ENCODE measurements around the gene DAPK2.

DAPK2 gene

DNA sequence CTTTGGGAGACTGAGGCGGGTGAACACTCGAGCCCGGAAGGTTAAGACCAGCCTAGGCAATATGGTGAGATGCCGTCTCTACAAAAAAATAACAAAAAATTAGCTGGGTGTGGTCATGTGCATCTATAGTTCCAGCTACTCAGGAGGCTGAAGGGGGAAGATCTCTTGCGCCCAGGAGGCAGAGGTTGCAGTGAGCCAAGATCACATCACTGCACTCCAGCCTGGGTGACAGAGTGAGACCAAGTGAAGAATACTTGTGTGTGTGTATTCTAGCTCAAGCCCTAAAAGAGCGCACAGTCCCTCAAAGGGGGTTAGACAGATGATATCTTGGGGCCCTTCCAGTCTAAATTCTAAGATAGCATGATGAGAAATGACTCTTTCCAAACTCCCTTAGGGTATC is 23.7 kb downstream of the DAPK2 start:
- DNase-seq = no peak

DNA sequence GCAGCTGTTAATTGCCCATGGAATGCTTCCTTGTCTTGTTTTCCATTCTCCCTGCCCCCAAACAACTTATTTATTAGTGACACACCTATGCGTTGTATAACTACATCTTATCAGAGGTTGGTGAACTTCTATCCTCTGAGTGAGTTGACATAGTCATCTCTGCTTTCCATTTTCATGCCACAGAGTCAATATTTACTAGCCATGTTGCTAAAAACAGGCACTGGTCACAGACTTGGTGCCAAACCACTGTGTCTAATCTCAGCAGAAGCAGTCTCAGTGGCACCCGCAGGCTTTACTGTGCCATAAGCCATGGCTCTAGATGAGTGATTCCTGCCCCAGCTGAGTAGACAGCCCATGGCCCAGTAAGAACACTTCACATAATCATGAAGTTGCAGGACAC is 26.5 kb downstream of the DAPK2 start:
- DNase-seq = no peak

DNA sequence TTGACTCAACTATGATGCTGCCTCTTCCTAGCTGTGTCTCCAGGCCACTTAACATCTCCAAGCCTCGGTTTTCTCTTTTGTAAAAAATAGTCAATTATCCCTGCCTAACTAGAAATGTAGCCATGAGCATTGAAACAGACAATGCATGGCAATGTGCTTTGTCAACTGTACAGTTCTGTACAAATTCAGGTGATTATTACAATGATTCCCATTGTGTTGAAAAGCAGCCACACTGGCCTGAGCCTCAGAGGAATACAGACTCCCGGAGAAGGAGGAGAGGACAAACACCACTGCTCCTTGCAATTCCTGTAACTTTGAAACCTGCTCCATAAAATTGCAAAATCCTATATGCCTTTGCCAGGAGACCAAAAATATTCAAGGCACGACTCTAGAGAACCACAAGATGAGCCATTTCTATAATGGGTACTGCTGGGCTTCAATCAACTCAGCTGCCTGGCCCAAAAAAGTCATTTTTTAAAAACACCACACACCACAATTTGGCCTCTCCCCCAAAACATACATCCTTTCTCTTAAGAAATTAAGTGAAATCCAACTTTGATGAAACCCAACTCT is 28.6 kb downstream of the DAPK2 start:
- DNase-seq = no peak

DNA sequence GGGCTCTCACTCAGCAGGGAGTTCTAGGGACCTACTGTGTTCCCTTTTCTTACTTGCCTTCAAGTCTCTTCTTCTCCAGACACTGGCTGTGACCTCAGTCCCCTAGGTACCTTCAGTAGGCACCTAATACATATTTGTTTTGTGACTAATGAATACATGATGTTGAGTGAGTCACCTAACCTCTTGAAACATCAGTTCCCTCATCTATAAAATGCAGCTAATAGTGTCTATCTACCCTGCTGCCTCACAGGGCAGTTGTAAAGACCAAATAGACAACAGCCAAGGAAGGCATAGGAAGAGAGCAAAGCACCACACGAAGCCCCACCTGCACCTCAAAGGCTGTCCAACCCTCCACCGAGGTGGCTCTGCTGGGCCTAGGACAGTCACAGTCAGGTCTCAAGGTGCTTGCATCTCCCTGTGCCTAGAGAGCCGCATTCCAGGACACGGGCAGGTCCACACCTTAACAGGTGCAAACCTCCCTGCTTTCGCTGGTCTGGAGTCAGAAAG is 29.1 kb downstream of the DAPK2 start:
- no peak for DNase-seq

DNA sequence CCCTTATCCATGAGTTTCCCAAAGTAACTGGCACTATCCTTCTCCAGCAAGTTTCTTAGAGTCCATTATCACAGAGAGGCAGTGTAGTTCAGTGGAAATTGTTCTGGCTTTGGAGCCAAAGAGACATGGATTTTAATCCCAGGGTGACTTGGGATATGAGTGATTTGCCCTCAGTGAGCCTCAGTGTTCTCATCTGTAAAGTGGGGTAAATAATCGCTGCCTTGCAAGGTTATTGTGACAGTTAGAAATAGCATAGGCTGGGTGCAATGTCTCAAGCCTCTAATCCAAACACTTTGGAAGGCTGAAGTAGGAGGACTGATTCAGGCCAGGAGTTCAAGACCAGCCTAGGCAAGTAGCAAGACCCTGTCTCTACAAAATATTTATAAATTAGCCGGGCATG is 30.0 kb downstream of the DAPK2 start:
- no peak for DNase-seq

DNA sequence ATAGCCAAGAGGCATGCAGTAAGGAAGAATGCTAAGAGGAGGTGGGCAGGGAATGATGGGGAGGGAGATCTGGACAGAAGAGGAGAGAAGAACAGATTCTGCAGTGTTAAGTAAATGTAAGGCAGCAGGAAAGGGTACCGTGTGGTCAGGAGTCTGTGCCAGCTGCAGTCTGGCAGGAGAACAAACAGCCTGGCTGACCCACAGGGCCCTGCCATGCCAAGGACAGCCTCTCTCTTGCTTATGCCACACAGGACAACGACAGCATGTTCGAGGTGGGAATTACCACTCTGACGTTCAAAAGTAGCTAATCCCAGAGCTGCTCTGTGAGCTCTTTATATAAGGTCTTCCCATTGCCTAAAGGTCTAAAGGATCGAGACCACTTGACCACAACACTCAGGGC is 31.3 kb downstream of the DAPK2 start:
- no peak for DNase-seq

DNA sequence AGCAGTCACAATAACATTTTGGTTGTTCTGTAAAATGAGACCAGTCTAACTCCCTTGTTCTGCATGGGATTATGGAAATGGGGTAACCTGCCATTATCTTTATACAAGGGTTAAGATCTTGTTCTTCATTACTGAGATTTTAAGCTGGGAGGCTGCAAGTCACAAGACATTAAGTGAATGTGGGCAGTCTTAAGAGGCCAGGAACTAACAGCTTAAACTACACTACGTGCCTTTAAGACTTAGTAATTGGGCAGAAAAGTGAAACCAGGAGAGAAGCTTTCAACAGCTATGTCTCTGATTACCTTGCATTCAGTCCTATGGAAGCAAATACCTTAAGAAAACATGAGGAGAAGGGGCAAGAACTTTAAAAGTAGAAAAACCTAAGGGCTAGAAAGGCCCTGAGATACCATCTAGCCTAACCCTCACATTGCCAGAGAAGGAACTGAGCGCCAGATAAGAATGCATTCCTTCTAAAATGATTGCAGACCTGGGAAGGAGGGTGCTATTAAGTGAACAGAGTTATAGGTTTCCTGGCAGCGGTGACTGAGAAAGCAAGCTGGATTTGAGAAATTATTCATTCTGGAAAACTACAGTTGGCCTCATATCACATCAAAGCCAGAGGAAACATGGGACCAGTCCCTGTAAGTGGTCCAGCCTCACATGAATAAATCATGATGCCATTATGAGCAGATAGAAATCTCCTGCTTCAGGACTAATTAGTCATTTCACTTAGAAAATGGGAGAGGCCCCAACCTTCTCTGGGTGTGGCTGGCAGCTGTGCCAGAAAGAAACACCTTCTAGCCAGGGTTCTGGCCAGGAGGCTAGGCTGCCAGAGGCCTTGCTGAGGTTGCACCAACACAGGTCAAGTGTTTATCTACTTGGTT is 32.9 kb downstream of the DAPK2 start:
- peak; percentile 65 for DNase-seq

DNA sequence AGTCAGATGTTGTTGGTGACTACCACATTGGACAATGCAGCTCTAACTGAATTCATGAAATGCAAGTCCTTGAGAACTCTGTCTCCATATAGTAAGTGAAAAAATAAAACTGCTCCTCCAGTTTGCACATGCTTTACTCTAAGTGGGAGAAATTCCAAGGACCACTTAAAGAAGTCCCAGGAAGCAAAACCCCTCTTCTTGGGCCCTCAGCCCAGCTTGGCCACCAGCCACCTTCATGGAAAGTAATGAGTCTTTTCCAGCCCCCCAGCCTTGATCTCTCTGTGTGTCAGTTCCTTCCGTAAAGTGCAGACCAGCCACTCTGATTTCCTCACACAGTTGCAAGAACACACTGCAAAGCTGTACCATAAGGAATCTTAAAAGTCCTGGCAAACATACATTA is 34.5 kb downstream of the DAPK2 start:
- DNase-seq = no peak

DNA sequence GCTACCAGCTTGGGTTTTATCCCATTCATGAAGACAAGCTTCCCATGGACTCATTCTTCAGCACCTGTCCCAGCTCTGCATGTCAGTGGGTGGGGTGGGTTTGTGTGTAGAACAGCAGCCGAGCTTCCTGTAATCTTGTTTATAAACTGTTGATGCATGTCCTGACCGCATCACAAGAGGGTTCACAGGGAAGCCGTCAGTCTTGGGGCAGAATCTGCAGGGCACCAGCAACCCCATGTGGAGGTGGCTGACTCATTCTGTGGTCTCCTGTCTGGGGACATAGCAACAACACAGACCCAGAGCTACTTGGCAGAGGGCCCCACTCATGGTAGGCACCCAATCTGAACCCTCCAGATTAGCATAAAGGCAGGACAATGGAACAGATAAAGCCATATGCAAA is 35.6 kb downstream of the DAPK2 start:
- peak; percentile 94 for DNase-seq

DNA sequence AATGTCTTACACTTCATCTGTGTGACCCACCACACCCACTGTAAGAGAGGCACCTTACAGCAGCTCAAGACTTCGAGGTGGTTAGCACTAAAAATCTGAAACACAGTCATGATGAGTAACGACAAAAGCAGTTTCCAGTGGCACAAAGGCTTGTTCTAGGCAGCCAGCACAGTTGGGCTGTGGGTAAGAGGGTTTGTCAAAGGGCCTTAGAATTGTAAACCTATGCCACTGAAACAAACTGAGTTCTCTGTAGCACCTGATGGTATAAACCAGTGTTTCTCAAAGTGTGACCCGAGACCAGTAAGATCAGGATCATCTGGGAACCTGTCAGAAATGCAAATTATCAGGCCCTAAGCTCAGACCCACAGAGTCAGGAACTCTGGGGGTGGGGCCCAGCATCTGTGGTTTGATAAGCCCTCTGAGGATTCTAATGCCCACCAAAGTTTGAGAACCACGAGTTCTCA is 36.5 kb downstream of the DAPK2 start:
- peak; percentile 80 for DNase-seq

DNA sequence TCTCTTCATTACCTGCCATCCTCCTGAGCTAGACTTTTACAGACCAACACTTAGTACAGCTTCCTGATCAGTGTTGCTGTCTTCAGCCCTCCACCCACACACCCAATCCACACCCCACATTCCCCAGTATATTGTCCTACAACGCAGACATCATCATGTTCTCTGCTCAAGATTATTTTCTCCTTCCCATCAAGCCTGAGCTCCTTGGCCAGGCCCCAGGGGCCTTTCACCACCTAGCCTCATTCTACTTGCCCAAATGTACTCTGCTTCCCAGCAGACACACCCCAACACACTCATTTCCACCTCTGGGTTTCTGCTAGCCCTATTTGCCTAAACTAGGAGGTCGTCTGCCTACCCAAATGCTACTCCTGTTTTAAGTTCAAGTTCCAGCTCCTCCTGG is 37.0 kb downstream of the DAPK2 start:
- no peak for DNase-seq

DNA sequence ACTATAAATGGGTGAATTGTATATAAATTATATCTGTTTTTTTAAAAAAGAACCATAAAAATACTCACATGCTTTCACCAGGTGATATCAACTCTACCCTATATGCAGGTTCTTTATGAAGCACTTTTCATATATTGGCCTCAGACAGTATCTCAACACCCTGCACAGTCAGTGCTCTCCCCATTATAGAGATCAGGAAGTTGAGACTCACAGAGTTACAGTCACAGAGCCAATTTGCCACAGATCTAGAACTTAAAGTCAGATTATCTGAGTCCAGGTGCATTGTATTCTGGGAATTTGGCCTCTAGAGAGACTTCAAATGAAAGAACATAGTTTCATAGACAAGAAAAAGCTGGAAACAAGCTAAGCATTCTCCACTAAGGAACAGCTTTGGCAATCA is 38.1 kb downstream of the DAPK2 start:
- no peak for DNase-seq

DNA sequence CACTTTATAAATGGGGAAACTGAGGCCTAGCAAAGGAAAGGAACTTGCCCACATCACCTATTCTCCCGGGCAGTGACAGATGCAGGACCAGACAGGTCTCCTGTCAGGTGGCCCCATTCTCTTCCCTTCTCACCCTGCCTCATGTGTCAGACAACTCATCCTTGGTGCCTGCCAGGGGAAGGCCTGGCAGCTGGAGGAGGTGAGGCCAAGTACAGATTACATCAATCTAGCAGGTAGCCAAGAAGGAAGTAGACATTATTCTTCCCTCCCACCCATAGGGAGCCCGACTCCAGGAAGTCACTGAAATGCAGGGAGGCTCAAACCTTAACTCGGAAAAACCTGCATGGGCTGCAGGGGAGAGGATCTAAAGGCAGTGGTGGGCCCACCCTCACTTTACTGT is 39.6 kb downstream of the DAPK2 start:
- DNase-seq = no peak

DNA sequence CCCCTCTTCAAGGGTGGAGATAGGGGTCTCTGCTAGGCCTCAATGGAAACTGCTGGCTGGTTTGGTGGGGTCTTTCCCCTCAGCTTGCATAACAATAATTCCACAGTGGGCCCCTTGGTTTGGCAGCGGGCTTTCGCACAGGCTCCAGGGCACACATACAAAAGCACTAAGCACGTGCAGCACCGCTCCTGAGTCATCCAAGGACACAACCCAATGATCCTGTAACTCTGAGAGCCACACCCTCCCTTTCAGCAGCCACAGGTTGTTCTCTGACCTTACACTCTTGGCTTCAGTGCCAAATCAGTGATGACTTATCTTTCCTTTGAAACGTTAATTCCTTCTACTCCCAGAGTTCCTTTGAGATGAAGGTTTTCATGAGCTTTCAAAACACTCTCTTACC is 41.7 kb downstream of the DAPK2 start:
- DNase-seq = no peak

DNA sequence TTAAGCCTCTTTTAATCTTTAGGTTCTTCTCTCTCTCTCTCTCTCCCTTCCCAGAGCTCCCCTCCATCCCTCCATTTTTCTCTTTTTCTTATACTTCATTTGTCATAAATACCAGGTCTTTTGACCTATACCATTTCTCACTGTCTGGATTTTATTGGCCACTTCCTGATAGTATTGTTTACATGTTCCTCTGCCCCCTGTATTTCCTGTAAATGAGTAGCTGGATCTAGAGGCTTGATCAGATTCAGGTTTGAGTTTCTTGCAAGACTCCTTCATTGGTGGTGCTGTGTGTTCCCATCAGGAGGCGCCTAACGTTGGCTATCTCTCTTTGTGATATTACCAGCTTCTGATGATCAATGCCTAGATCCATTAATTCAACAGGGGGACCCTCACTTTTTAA is 42.2 kb downstream of the DAPK2 start:
- no peak for DNase-seq

DNA sequence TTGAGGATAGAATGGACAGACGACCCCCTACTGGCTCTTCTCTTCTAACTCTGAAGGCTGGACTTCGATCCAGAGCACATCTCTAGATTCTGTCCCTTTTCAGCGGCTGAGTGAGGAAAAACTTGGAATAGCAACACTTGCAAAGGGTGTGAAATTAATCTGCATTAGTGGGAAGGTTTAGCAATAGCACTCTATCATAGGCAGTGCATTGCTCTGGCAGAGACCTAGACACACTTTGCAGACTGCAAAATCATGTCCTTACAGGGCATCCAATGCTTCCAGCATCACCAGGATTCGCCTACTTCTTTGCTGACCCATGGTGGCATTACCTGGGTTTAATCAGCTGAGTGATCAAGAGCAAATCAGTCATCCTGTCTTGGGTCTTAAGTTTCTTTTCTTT is 43.1 kb downstream of the DAPK2 start:
- no peak for DNase-seq

DNA sequence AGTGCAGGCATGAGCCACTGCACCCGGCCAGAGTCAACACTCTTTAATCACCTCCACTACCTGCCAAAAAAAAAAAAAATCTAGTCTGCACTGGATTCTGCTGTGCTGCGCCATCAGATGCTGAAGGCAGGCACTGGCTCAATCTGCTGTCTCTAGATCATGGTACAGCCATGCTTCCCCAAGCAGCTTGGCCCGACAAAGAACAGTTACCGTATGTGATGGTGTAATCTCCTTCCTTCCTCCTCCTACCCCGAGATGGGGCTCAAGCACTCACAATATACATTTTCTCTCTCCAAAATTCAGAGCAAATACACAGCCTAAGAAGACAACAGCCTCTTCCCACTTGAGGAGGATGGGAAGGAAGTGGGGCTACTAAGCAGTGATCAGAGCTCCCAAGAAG is 45.1 kb downstream of the DAPK2 start:
- no peak for DNase-seq

DNA sequence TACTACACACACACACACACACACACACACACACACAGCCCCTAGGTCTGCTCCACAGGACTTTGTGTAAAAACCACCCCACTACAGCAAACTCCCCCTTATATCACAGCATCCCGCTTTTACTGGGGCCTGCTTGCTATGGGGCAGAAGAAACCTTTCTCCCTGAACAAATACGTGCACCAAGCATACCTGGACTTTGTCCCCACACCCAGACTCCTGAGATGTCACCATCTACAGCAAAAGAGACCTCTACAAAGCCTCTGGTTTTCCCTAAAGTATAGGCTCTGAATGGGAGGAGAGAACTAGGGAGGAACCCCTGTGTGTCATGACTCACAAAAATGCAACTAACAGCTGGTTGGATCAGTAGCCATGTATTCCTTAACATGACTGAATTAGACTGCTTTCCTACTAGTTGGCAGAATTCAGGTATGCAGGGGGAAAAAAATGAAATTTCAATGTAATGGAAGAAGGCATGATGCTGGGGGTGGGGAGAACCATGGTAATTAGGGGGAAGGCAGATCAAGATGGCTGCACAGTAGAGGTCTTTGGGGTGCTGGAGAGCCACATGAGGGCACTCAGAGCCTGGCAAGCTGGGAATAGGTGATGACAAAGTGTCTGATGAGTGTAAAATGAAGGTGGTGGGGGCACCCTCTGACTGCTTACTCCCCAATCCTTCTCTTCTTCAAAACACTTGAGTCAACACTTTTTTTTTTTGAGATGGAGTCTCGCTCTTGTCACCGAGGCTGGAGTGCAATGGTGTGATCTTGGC is 45.9 kb downstream of the DAPK2 start:
- no peak for DNase-seq

DNA sequence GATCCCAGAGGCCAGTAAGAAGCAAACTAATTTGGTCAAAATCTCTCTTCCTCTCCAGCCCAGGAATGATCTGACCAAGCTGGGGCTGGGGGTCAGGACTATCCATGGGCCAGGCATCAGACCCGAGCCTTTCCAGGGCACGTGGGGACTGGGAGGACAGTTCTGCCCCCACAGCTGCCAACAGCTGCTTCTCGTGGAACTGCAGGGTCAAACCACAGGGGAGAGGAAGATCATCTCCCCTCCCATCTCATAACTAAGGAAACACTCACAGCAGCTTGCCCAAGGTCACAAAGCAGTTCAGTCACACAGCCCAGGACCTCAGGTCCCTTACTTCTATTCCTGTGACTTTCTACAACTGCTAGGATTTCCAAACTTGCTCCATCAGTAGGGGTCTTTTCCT is 47.1 kb downstream of the DAPK2 start:
- peak; percentile 40 for DNase-seq

DNA sequence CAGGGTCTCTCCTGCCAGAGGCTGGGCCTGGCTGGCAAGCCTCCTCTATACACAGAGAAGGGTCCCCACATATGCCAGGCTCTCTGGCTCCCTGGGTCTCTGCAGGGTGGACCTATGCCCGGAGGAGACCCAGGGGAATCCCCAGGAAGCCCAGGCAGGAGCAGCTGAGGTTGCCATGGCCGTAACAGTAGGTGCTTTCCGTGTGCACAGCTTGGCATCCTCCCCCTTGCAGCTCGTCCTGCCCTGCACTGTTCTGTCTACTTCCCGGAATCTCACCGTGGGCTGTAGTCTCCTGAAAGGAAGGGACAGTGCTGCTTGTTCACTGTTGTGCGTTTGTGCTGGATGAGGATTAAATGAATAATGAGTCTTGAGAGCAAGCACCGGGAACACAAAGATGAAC is 47.8 kb downstream of the DAPK2 start:
- DNase-seq = no peak

DNA sequence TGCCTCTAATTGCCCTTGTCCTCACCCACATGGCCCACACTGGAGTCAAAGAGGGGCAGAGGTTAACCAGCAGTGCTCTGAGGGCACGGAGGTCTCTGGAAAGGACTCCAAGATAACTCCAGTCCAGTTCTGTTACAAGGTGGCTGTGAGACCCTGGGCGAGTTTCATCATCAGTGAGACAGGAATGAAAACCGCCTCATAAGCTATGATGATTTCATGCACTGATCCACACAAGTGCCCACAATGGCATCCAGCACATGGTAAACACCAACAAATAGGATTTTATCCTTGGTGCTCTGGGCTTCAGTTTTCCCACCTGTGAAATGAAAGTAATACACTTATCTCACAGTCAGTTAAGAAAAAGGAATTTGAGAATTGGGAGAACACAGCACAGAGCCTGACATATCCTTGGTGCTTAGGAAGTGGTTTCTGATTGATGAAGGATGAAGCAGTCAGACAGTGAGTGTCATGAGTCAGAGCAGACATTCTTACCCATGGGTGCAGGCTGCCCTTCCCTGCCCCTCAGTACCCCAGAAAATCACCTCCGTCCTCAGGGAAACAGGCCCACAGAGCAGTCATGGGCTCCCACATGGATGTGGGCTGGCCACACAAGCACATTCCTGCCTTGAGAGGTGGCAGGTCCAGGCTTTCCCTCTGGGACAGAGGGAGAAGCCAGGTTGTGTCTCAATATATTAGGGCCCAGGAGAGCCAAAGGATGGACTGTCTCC is 48.4 kb downstream of the DAPK2 start:
- DNase-seq = no peak

DNA sequence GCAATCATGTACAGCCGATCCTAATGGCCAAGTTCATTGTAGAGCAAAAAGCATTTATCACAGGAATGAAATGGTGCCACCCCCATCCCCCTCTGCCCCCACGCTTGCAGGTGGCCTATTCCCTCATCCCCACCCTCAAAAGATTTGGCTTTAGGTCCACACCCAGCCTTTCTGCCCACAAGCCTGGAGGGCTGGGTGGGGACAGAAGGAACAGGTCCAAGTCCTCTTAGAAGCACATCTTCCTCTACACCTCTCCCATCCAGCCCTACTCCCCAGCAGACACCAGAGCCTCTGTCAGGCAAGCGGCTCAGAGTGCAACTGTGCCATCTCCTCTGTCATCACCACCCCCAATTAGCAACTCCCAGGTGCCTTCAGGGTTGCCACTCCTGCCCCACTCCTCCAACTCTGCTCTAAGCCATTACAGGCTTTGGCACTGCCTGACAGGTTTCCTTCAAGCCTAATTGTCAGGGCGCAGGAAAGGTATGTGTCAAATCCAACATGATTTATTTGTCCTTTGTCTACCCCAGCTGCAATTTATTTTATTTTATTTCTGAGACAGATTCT is 49.4 kb downstream of the DAPK2 start:
- DNase-seq = no peak

DNA sequence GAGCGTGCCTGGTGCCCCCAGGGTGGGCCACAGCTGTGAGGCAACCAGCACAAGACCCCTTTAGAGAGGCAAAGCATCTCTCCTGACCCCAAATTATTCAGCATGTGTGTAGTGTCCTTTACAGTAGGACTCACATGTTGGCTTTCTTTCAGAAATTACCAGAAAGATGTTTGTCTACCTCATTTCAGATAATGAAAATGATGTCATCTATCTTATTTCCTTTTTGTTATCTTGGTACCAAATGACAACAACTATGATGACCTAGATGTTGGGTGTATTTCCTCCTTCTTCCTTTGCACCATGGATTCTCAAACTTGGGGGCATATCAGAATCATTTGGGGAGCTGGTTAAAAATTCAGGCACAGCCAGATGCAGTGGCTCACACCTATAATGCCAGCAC is 50.5 kb downstream of the DAPK2 start:
- DNase-seq = no peak

Measured in OCI-M1 (cell line).